Tibial nerve (tissue), 4 donors: Measurements from ENCODE around the gene SAP30BP.

Source experiments
- EP300 ChIP-seq, 2 donors: sonication (generic); formaldehyde crosslinking; IDR thresholded peaks; one replicate each; pipeline ENCODE4 v1.6.1; 2017; ENCODE audit warnings: antibody characterized with exemption in 2 of 2, mild to moderate bottlenecking in 1 of 2
- POLR2A ChIP-seq, 2 donors: fragments of 450-650 bp; IDR thresholded peaks; one replicate each; pipeline ENCODE4 v1.6.1; 2017; ENCODE audit warnings: antibody characterized with exemption in 2 of 2, mild to moderate bottlenecking in 2 of 2, moderate library complexity in 2 of 2
- TF ChIP-seq, protein P1 (sequence below), 5 experiments: fragments of 200-600 bp in 3 of 5; fragments of 450-650 bp in 2 of 5; sonication (generic) in 3 of 5; IDR thresholded peaks; one replicate each; pipeline ENCODE4 v1.5.1; 2016 to 2019; ENCODE audit warnings: antibody characterized with exemption in 5 of 5, mild to moderate bottlenecking in 3 of 5, moderate library complexity in 2 of 5

DNA sequence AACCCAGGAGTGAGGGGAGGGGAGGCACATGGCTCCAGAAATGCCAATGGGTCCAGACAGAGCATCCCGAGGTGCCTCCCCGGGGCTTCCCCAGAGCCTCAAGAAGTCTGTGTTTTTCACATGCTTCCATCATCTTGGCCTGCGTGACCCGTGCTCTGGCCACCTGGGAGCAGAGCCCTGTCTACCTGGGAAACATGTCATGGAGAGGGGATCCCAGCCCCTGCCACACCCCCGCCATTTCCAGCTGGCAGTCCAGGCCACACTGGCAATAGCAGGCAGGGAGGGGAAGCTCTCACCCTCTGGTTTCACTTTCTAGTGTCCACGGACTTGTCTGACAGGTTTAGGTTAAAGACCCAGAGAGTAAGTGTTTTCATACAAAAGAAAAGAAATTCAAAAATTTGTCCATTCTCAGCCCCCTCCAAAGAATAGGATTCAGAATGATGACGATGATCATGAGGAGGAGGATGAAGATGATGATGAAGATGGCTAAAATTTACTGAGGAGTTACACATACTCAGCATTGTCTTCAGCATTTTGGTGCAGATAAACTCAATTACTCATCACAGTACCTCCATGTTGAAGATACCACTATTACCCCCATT lies 24.9 kb upstream of the SAP30BP start:
- TF ChIP-seq POLR2A (IDR thresholded peaks at IDR 0.05) (no peak), EP300 (IDR thresholded peaks at IDR 0.05) (no peak)
- TF ChIP-seq, protein P1, sequence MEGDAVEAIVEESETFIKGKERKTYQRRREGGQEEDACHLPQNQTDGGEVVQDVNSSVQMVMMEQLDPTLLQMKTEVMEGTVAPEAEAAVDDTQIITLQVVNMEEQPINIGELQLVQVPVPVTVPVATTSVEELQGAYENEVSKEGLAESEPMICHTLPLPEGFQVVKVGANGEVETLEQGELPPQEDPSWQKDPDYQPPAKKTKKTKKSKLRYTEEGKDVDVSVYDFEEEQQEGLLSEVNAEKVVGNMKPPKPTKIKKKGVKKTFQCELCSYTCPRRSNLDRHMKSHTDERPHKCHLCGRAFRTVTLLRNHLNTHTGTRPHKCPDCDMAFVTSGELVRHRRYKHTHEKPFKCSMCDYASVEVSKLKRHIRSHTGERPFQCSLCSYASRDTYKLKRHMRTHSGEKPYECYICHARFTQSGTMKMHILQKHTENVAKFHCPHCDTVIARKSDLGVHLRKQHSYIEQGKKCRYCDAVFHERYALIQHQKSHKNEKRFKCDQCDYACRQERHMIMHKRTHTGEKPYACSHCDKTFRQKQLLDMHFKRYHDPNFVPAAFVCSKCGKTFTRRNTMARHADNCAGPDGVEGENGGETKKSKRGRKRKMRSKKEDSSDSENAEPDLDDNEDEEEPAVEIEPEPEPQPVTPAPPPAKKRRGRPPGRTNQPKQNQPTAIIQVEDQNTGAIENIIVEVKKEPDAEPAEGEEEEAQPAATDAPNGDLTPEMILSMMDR (IDR thresholded peaks at IDR 0.05) = no peak
